ENCODE results near the gene ATE1.

Gene ATE1

DNA sequence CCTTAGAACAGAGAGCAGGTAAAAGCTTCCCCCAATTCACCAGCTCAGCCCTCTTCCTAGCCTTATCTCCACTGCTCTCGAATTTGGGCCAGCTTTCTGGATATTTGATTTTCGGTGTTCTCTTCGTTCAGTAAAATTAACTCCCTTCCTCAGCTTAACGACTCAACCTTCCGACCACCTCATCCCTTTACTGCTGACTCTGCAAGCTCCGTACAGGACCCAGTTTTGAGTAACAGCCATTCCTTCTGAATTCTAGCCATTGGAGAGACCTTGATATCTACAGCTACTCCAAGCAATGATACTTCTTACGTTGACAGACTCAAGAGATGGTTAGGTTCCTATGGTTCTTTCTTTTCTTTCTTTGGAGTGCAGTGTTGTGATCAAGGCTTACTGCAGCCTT lies 65.8 kb downstream of the ATE1 start:
- Histone ChIP-seq H3K9ac (ENCODE audit: low read length) (no peak overlapping the region), H3K79me2 (ENCODE audit: low read length) (no peaks in the 10 kb centered on the region), H2AFZ (ENCODE audit: low read depth, low read length) (no peak overlapping the region), H4K20me1 (ENCODE audit: insufficient read depth, low read length) (no peaks in the 10 kb centered on the region), H3K4me1 (ENCODE audit: low read length) (no peaks in the 10 kb centered on the region), H3K27ac (ENCODE audit: low read length) (no peak overlapping the region), H3K4me2 (ENCODE audit: low read length) (no peak overlapping the region), H3K36me3 (replicated peaks; ENCODE audit: low read depth, low read length) (peaks cover 6% of the 10 kb centered on the region), H3K9me3 (ENCODE audit: insufficient read depth, low read length) (no peaks in the 10 kb centered on the region), H3K4me3 (ENCODE audit: low read length) (no peak overlapping the region), H3K27me3 (ENCODE audit: low read depth, low read length) (no peaks in the 10 kb centered on the region)
- no peak for TF ChIP-seq EZH2phosphoT487 (IDR thresholded peaks at IDR 0.05; ENCODE audit: low read depth)
- TF ChIP-seq, protein P1, sequence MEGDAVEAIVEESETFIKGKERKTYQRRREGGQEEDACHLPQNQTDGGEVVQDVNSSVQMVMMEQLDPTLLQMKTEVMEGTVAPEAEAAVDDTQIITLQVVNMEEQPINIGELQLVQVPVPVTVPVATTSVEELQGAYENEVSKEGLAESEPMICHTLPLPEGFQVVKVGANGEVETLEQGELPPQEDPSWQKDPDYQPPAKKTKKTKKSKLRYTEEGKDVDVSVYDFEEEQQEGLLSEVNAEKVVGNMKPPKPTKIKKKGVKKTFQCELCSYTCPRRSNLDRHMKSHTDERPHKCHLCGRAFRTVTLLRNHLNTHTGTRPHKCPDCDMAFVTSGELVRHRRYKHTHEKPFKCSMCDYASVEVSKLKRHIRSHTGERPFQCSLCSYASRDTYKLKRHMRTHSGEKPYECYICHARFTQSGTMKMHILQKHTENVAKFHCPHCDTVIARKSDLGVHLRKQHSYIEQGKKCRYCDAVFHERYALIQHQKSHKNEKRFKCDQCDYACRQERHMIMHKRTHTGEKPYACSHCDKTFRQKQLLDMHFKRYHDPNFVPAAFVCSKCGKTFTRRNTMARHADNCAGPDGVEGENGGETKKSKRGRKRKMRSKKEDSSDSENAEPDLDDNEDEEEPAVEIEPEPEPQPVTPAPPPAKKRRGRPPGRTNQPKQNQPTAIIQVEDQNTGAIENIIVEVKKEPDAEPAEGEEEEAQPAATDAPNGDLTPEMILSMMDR (IDR thresholded peaks at IDR 0.05; ENCODE audit: low read depth, low read length) = no peak

DNA sequence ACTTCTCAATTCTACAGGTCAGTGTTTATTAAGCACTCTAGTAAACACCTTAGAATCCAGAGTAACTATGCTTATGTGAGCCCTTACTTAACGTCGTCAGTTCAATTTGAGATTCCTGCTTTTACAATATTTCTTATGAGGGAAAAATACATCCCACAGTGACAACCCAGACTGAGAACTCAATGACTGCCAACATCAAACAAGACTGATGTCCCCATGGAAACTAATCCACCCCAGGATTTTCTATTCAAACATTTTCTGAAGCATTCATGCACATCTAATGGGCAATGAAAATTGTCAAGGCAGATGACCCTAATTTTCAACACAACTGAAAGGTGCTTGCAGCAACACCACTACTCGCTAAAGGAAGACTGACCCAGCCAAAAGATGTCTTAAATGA lies 67.0 kb downstream of the ATE1 start:
- H3K27me3 ChIP-seq (ENCODE audit: low read depth, low read length) = no peaks in the 10 kb centered on the region
- TF ChIP-seq EZH2phosphoT487 (IDR thresholded peaks at IDR 0.05; ENCODE audit: low read depth) = no peak
- TF ChIP-seq, protein P1 (IDR thresholded peaks at IDR 0.05; ENCODE audit: low read depth, low read length) = no peak
- H3K4me1 ChIP-seq (ENCODE audit: low read length) = no peaks in the 10 kb centered on the region
- no peak overlapping the region for H3K4me3 ChIP-seq (ENCODE audit: low read length)
- no peak overlapping the region for H3K27ac ChIP-seq (ENCODE audit: low read length)
- no peaks in the 10 kb centered on the region for H4K20me1 ChIP-seq (ENCODE audit: insufficient read depth, low read length)
- no peaks in the 10 kb centered on the region for H3K79me2 ChIP-seq (ENCODE audit: low read length)
- H2AFZ ChIP-seq (ENCODE audit: low read depth, low read length) = no peak overlapping the region
- H3K4me2 ChIP-seq (ENCODE audit: low read length) = no peak overlapping the region
- H3K9me3 ChIP-seq (ENCODE audit: insufficient read depth, low read length) = no peaks in the 10 kb centered on the region
- H3K9ac ChIP-seq (ENCODE audit: low read length) = no peak overlapping the region
- H3K36me3 ChIP-seq (replicated peaks; ENCODE audit: low read depth, low read length) = peaks cover 6% of the 10 kb centered on the region

DNA sequence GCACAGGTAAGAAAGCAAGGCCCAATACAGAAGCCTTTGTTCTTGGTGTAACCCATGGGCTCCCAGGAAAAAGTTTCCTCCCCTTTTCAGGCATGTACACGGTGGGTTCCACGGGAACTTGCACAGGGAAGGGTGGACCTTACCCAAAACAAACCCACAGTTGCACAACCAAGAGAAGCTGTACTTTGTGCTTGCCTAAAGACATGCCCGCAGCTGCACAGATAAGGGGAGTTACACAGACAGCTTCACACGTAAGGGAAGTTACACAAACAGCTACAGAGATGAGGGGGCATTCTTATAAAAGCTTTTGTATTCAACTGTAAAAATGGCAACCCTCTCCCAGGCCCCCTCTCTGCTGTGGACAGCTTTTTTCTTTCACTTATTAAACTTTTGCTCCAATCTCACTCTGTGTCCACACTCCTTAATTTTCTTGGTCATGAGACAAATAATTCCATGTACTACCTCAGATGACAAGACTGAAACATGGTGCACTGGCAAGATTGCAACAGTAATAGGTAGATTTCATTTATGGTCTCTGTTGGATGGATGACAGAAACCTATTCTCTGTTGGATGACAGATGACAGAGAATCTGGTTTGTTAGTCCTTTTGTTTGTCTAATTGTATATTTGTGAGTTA lies 72.9 kb downstream of the ATE1 start:
- Histone ChIP-seq H3K27me3 (ENCODE audit: low read depth, low read length) (no peaks in the 10 kb centered on the region), H3K4me2 (ENCODE audit: low read length) (no peak overlapping the region), H3K36me3 (replicated peaks; ENCODE audit: low read depth, low read length) (peaks cover 11% of the 10 kb centered on the region), H3K4me3 (ENCODE audit: low read length) (no peak overlapping the region), H2AFZ (ENCODE audit: low read depth, low read length) (no peak overlapping the region), H3K27ac (ENCODE audit: low read length) (no peak overlapping the region), H3K79me2 (ENCODE audit: low read length) (no peaks in the 10 kb centered on the region), H3K9me3 (ENCODE audit: insufficient read depth, low read length) (no peaks in the 10 kb centered on the region), H3K9ac (ENCODE audit: low read length) (no peak overlapping the region), H4K20me1 (ENCODE audit: insufficient read depth, low read length) (no peaks in the 10 kb centered on the region), H3K4me1 (ENCODE audit: low read length) (no peaks in the 10 kb centered on the region)
- TF ChIP-seq, protein P1 (IDR thresholded peaks at IDR 0.05; ENCODE audit: low read depth, low read length) = no peak
- TF ChIP-seq EZH2phosphoT487 (IDR thresholded peaks at IDR 0.05; ENCODE audit: low read depth) = no peak

DNA sequence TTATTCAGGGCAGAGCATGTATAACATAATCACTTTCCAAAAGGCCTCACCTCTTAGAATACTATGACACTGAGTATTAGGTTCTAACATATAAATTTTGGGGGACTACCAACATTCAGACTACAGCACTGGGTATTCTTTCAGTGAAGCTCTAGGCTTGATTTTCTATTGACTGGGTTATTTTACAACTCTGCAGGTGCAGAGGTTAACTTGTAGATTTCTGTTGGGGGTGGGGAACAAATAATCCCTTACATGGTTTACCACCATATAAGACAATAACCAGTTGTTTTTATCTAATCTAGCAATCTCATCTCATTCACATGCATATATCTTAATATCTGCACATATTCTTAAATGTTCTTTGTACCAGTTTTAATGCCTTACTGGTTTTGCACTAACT lies 73.9 kb downstream of the ATE1 start:
- Histone ChIP-seq H3K27ac (ENCODE audit: low read length) (no peak overlapping the region), H3K9ac (ENCODE audit: low read length) (no peak overlapping the region), H3K79me2 (ENCODE audit: low read length) (no peaks in the 10 kb centered on the region), H3K27me3 (ENCODE audit: low read depth, low read length) (no peaks in the 10 kb centered on the region), H2AFZ (ENCODE audit: low read depth, low read length) (no peak overlapping the region), H4K20me1 (ENCODE audit: insufficient read depth, low read length) (no peaks in the 10 kb centered on the region), H3K9me3 (ENCODE audit: insufficient read depth, low read length) (no peaks in the 10 kb centered on the region), H3K4me2 (ENCODE audit: low read length) (no peak overlapping the region), H3K4me3 (ENCODE audit: low read length) (no peak overlapping the region), H3K36me3 (replicated peaks; ENCODE audit: low read depth, low read length) (peaks cover 11% of the 10 kb centered on the region), H3K4me1 (ENCODE audit: low read length) (no peaks in the 10 kb centered on the region)
- no peak for TF ChIP-seq EZH2phosphoT487 (IDR thresholded peaks at IDR 0.05; ENCODE audit: low read depth)
- TF ChIP-seq, protein P1 (IDR thresholded peaks at IDR 0.05; ENCODE audit: low read depth, low read length) = no peak
